ENCODE data around the gene UAP1L1.

The UAP1L1 gene

DNA sequence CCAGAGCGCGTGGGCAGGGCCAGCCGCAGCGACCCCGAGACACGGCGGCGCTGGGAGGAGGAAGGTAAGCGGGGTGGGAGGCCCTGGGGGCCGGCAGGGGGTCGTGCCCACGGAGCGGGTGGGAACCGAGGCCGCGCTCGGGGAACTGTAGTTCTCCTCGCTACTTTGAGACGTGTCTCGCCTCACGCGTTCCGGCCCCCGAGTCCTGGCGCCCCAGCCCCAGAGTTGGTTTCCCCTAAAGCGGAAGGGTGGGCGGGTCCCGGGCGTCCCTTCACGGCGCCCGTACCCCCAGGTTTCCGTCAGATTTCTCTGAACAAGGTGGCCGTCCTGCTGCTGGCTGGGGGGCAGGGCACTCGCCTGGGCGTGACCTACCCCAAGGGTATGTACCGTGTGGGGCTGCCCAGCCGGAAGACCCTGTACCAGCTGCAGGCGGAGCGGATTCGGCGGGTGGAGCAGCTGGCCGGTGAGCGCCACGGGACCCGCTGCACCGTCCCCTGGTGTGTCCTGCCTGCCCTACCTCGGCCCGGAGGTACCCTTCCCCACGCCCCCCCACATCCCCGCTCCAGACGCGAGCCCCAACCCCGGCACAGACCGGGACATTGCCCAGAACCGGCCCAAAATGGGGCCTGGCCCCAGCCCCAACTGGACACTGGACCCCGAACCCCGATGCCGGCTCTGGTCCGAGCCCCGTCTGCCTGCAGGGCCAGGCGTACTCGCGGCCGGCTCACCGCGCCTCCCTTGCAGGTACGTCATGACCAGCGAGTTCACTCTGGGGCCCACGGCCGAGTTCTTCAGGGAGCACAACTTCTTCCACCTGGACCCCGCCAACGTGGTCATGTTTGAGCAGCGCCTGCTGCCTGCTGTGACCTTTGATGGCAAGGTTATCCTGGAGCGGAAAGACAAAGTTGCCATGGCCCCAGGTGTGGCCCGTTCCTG, 709 bp downstream of the UAP1L1 start:
- Histone ChIP-seq H3K27me3 (ENCODE audit: control insufficient read depth, insufficient read depth, low read length, poor library complexity, severe bottlenecking) (peaks cover 75% of the 10 kb centered on the region), H3K4me1 (ENCODE audit: control insufficient read depth, insufficient read depth, low read length) (peaks cover 10% of the 10 kb centered on the region), H3K36me3 (ENCODE audit: control insufficient read depth, insufficient read depth, low read length) (no peaks in the 10 kb centered on the region), H3K27ac (ENCODE audit: insufficient read depth, low read depth, low read length, poor library complexity, severe bottlenecking) (no peak overlapping the region), H3K9me3 (ENCODE audit: control insufficient read depth, low read length) (no peaks in the 10 kb centered on the region), H3K4me3 (ENCODE audit: insufficient read depth, low read depth, low read length) (peak overlapping the region; percentile 21)
- WGBS, 2 experiments = 10% methylated on average over 76 of the region's 76 CpGs

DNA sequence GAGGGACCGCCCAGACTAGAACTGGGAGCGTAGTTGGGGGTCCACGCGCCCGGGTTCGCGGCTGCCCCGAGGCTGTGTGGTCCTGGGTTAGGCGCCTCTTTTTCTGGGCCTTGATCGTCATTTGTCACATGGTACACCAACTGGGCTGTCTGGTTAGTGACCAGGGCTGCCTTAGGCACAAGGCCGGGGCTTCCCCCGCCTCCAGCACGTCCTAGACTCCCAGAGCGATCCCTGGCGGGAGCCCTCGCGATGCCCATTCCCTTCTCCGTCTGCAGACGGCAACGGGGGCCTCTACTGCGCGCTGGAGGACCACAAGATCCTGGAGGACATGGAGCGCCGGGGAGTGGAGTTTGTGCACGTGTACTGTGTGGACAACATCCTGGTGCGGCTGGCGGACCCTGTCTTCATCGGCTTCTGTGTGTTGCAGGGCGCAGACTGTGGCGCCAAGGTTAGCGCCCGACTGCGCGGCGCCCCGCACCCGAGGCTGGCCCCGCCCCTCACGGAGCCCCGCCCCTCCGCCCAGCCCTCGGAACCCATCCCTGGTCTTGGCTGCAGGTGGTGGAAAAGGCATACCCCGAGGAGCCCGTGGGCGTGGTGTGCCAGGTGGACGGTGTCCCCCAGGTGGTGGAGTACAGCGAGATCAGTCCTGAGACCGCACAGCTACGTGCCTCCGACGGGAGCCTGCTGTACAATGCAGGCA, 1.5 kb downstream of the UAP1L1 start:
- 36 to 38% methylated on average over 51 of the region's 51 CpGs for WGBS, 2 experiments
- peaks cover 71% of the 10 kb centered on the region for H3K27me3 ChIP-seq (ENCODE audit: control insufficient read depth, insufficient read depth, low read length, poor library complexity, severe bottlenecking)
- H3K27ac ChIP-seq (ENCODE audit: insufficient read depth, low read depth, low read length, poor library complexity, severe bottlenecking) = no peak overlapping the region
- H3K9me3 ChIP-seq (ENCODE audit: control insufficient read depth, low read length) = no peaks in the 10 kb centered on the region
- H3K36me3 ChIP-seq (ENCODE audit: control insufficient read depth, insufficient read depth, low read length) = no peaks in the 10 kb centered on the region
- H3K4me3 ChIP-seq (ENCODE audit: insufficient read depth, low read depth, low read length) = no peak overlapping the region
- peaks cover 10% of the 10 kb centered on the region for H3K4me1 ChIP-seq (ENCODE audit: control insufficient read depth, insufficient read depth, low read length)

DNA sequence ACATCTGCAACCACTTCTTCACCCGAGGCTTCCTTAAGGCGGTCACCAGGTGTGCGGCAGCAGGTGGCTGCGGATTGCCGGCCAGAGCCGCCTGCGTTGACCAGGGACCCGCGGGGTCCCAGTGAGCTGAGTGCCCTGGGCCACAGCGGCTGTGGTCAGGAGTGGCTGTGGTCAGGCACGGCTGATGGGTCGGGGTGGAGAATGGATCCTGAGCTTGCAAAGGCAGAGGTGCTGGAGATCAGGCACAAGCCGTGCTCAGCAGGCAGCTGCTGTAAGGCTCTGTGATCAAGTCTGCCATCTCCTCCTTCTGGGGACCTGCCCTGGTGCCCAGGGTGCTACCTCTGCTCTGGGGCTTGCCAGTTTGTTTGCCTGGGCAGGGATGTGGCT, 2.1 kb downstream of the UAP1L1 start:
- no peaks in the 10 kb centered on the region for H3K36me3 ChIP-seq (ENCODE audit: control insufficient read depth, insufficient read depth, low read length)
- H3K4me3 ChIP-seq (ENCODE audit: insufficient read depth, low read depth, low read length) = no peak overlapping the region
- H3K27me3 ChIP-seq (ENCODE audit: control insufficient read depth, insufficient read depth, low read length, poor library complexity, severe bottlenecking) = peaks cover 72% of the 10 kb centered on the region
- peaks cover 10% of the 10 kb centered on the region for H3K4me1 ChIP-seq (ENCODE audit: control insufficient read depth, insufficient read depth, low read length)
- no peak overlapping the region for H3K27ac ChIP-seq (ENCODE audit: insufficient read depth, low read depth, low read length, poor library complexity, severe bottlenecking)
- no peaks in the 10 kb centered on the region for H3K9me3 ChIP-seq (ENCODE audit: control insufficient read depth, low read length)
- 83 to 85% methylated on average over 13 of the region's 13 CpGs for WGBS, 2 experiments

DNA sequence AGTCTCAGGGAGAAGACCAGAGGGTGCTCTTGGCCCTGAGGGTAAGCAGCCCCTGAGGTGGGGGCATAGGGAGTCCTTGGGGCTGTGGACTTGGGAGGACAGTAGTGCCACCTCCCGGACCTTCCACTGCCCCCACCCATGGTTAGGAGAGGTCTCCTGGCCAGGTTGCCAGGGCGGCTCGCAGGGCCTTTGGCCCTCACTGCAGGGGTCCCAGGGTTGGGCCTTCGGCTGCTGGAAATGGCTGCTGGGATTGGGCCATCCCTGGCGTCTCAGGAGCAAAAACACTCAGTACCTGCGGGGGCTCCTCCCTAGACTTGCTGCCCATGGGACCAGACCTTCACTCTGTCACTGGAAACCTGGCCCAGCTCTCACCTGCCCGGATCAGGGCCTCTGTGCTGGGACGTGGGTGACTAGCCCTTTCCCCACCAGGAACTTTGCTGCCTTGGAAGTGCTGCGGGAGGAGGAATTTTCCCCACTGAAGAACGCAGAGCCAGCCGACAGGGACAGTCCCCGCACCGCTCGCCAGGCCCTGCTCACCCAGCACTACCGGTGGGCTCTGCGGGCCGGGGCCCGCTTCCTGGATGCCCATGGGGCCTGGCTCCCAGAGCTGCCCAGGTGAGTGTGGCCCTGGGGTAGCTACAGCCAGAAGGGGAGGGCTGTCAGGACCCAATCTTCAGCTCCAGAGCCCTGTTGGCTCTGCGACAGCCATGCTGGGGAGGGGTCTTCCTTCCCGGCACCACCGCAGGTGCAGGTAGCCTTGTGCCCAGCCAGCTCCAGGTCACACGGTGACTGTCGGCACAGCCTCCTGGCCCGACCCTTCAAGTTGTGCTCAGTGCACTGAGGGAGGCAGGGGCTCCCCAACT, 3.2 kb downstream of the UAP1L1 start:
- peaks cover 10% of the 10 kb centered on the region for H3K4me1 ChIP-seq (ENCODE audit: control insufficient read depth, insufficient read depth, low read length)

DNA sequence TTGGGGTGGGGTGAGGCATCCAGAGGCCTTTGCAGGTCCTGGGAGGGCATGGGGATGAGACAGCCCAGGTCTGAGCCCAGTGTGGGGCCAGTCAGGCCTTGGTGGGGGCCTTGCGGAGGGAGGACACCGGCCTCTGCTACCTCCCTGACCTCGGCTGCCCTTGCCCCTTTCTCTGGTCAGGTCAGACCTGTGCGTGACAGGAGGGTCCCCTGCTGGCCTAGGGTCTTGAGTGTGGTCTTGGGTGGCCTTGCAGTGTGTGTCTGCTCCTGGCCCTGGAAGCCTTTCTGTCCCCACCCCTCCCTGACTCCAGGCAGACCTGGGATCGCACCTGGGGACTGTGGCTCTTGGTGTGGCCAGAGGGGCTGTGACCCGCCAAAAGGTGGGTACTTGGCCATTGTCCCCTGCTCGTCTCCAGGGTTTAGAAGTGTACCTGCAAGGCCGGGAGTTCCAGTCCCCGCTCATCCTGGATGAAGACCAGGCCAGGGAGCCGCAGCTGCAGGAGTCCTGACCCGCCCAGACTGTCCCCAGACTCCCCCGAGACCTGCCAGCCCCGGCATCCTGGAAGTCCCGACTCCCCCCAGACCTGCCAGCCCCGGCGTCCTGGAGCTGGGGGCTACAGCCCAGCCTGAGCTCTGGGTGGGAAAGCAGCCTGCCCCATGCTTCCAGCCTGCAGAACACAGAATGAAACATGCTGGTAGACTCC, 5.1 kb downstream of the UAP1L1 start:
- Histone ChIP-seq H3K9me3 (ENCODE audit: control insufficient read depth, low read length) (no peaks in the 10 kb centered on the region), H3K27ac (ENCODE audit: insufficient read depth, low read depth, low read length, poor library complexity, severe bottlenecking) (no peak overlapping the region), H3K4me3 (ENCODE audit: insufficient read depth, low read depth, low read length) (no peak overlapping the region), H3K4me1 (ENCODE audit: control insufficient read depth, insufficient read depth, low read length) (peaks cover 13% of the 10 kb centered on the region), H3K36me3 (ENCODE audit: control insufficient read depth, insufficient read depth, low read length) (no peaks in the 10 kb centered on the region), H3K27me3 (ENCODE audit: control insufficient read depth, insufficient read depth, low read length, poor library complexity, severe bottlenecking) (peaks cover 66% of the 10 kb centered on the region)
- 93 to 94% methylated on average over 16 of the region's 16 CpGs for WGBS, 2 experiments

More for the DNA sequence above, 3.2 kb downstream of the UAP1L1 start:
- Histone ChIP-seq H3K27me3 (ENCODE audit: control insufficient read depth, insufficient read depth, low read length, poor library complexity, severe bottlenecking) (peaks cover 75% of the 10 kb centered on the region), H3K27ac (ENCODE audit: insufficient read depth, low read depth, low read length, poor library complexity, severe bottlenecking) (no peak overlapping the region), H3K9me3 (ENCODE audit: control insufficient read depth, low read length) (no peaks in the 10 kb centered on the region), H3K4me3 (ENCODE audit: insufficient read depth, low read depth, low read length) (no peak overlapping the region), H3K36me3 (ENCODE audit: control insufficient read depth, insufficient read depth, low read length) (no peaks in the 10 kb centered on the region)
- WGBS, 2 experiments = 89 to 92% methylated on average over 24 of the region's 24 CpGs

GRCh38 chr9:137082925-137083290, 5.6 kb downstream of the UAP1L1 start:
- H3K36me3 ChIP-seq (ENCODE audit: control insufficient read depth, insufficient read depth, low read length) = no peaks in the 10 kb centered on the region
- no peak overlapping the region for H3K27ac ChIP-seq (ENCODE audit: insufficient read depth, low read depth, low read length, poor library complexity, severe bottlenecking)
- no peak overlapping the region for H3K4me3 ChIP-seq (ENCODE audit: insufficient read depth, low read depth, low read length)
- peaks cover 16% of the 10 kb centered on the region for H3K4me1 ChIP-seq (ENCODE audit: control insufficient read depth, insufficient read depth, low read length)
- WGBS, 2 experiments = 86 to 89% methylated on average over 8 of the region's 8 CpGs
- no peaks in the 10 kb centered on the region for H3K9me3 ChIP-seq (ENCODE audit: control insufficient read depth, low read length)
- H3K27me3 ChIP-seq (ENCODE audit: control insufficient read depth, insufficient read depth, low read length, poor library complexity, severe bottlenecking) = peaks cover 61% of the 10 kb centered on the region

GRCh38 chr9:137083394-137084004, 6.2 kb downstream of the UAP1L1 start:
- peaks cover 55% of the 10 kb centered on the region for H3K27me3 ChIP-seq (ENCODE audit: control insufficient read depth, insufficient read depth, low read length, poor library complexity, severe bottlenecking)
- H3K27ac ChIP-seq (ENCODE audit: insufficient read depth, low read depth, low read length, poor library complexity, severe bottlenecking) = no peak overlapping the region
- no peak overlapping the region for H3K4me3 ChIP-seq (ENCODE audit: insufficient read depth, low read depth, low read length)
- peaks cover 13% of the 10 kb centered on the region for H3K4me1 ChIP-seq (ENCODE audit: control insufficient read depth, insufficient read depth, low read length)
- H3K36me3 ChIP-seq (ENCODE audit: control insufficient read depth, insufficient read depth, low read length) = no peaks in the 10 kb centered on the region
- WGBS, 2 experiments = 56 to 61% methylated on average over 12 of the region's 12 CpGs
- H3K9me3 ChIP-seq (ENCODE audit: control insufficient read depth, low read length) = no peaks in the 10 kb centered on the region

DNA sequence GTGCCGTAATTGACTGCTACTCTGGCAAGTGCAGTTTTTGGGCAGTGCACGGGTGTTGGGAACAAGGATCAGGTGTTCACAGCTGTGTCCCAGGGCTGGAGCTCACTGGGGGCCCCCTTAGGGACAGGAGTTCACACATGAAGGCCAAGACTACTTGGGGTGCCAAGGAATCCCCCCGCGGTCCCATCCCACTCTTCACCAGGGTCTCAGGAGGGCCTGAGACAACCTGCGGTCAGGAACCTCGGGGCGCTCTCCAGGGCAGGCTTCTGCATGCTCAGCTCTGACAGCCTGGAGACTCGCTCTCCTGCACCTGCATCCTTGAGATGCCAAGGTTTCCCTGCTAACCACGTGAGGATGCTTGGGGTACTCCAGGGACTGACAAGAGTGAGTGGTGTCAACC, 7.2 kb downstream of the UAP1L1 start:
- peaks cover 44% of the 10 kb centered on the region for H3K27me3 ChIP-seq (ENCODE audit: control insufficient read depth, insufficient read depth, low read length, poor library complexity, severe bottlenecking)
- H3K9me3 ChIP-seq (ENCODE audit: control insufficient read depth, low read length) = no peaks in the 10 kb centered on the region
- H3K27ac ChIP-seq (ENCODE audit: insufficient read depth, low read depth, low read length, poor library complexity, severe bottlenecking) = no peak overlapping the region
- no peak overlapping the region for H3K4me3 ChIP-seq (ENCODE audit: insufficient read depth, low read depth, low read length)
- 83% methylated on average over 9 of the region's 9 CpGs for WGBS, 2 experiments
- H3K4me1 ChIP-seq (ENCODE audit: control insufficient read depth, insufficient read depth, low read length) = peaks cover 12% of the 10 kb centered on the region
- H3K36me3 ChIP-seq (ENCODE audit: control insufficient read depth, insufficient read depth, low read length) = peaks cover 6% of the 10 kb centered on the region

GRCh38 chr9:137085920-137086530, 8.7 kb downstream of the UAP1L1 start:
- H3K9me3 ChIP-seq (ENCODE audit: control insufficient read depth, low read length) = no peaks in the 10 kb centered on the region
- H3K27ac ChIP-seq (ENCODE audit: insufficient read depth, low read depth, low read length, poor library complexity, severe bottlenecking) = no peak overlapping the region
- H3K36me3 ChIP-seq (ENCODE audit: control insufficient read depth, insufficient read depth, low read length) = peaks cover 6% of the 10 kb centered on the region
- peaks cover 30% of the 10 kb centered on the region for H3K27me3 ChIP-seq (ENCODE audit: control insufficient read depth, insufficient read depth, low read length, poor library complexity, severe bottlenecking)
- peak overlapping the region; percentile 88 for H3K4me3 ChIP-seq (ENCODE audit: insufficient read depth, low read depth, low read length)
- H3K4me1 ChIP-seq (ENCODE audit: control insufficient read depth, insufficient read depth, low read length) = peaks cover 12% of the 10 kb centered on the region
- 6 to 7% methylated on average over 58 of the region's 58 CpGs for WGBS, 2 experiments

Measured in ectodermal cell (in vitro differentiated cells).